T-helper 22 cell (primary cell): ENCODE measurements around the gene IGIP.

Source experiments
- DNase-seq: peaks from one replicate; pipeline ENCODE4 v3.0.0-alpha.2; 2020; ENCODE audit warnings: low read depth

IGIP gene

DNA sequence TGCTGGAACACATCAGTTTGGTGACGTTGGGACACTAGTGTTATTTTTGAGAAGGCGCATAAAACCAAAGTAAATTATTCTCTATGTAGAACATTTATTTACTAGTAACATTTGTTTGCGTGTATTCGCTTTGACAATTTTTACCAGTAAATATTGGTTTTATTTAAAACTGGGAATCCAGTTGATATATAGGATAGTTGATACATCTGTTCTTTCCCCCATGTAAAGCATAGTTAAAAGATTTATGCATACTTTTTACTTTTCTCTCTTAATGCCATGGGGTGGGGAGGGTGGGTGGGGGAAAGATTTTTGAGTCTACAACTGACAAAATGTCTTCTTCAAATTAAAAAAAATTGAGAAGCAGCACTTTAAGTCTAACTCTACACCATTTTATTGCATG, at the start of gene IGIP:
Gene IGIP, plus strand, starts transcription at position 301 of the 400 bp plus-strand sequence. CDS start 2,540 bp downstream, outside the sequence.
- no peak for DNase-seq

DNA sequence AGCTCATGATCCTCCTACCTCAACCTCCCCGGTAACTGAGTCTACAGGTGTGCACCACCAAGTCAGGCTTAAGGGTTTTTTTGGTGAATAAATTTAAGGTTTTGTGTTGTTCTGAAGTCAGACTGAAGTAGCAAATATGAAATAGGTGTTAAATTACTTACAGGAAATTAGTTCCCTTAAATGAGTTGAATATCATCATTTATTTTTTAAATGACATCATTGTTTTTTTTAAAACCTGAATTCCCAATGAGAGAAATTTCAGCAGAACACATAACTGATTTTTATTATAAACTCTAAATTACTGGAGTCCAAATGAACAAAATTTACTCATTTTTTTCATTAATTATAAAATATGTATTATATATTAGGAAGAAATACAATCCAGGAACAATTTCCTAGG, 49.6 kb upstream of the IGIP start:
- DNase-seq = no peak

DNA sequence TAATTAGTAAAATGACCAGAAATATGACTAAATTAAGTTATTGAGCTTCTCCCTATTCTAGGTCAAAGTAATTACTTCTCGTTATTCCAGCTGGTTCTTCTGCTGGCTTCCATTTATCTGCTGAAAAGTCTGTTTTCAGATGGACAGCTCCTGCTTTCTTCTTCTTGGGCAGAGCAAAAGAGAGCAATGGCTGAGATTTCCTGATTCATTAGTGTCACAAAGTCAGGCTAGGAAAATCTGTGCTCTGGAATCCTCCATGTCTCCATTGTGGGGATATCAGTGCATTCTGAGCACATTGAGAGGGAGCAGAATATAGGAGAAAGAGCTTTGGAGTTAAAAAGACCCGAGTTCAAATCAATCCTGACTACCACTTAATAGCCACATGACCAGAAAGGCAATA, 48.9 kb upstream of the IGIP start:
- DNase-seq = no peak

DNA sequence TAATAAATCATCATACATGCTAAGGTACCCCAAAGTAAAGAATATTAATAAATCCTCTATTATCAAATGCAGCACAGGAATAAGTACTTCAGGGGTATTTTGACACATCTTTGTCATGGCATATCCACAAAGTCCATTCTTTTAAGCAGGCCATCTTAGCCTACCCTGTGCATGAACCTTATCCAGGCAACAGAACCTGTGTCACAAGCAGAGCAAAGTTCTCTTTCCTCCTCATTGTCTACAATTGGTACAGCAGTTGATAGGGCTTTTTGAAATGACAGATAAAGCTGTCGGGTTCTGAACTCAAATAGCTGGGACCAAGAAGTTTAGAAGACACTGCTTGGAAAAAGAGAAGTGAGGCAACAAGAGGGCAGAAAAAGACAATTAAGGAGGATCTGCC, 42.6 kb upstream of the IGIP start:
- DNase-seq = no peak

DNA sequence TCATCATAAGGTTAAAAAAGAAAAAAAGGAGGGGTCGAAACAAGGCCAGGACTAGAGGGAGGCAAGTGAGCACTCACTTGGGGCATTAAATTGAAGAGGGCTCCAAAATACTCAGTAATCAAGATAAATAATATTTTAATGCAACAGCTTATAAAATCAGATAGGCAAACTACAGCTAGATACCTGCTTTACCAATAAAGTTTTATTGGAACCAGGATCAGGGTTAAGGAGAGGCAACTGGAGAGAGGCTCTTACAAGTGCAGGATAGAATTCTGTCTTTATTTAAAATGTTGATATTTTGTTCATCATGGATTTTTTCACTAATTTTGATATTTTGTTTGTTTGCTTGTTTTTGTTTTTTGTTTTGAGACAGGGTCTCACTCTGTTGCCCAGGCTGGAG, 42.1 kb upstream of the IGIP start:
- DNase-seq = no peak

DNA sequence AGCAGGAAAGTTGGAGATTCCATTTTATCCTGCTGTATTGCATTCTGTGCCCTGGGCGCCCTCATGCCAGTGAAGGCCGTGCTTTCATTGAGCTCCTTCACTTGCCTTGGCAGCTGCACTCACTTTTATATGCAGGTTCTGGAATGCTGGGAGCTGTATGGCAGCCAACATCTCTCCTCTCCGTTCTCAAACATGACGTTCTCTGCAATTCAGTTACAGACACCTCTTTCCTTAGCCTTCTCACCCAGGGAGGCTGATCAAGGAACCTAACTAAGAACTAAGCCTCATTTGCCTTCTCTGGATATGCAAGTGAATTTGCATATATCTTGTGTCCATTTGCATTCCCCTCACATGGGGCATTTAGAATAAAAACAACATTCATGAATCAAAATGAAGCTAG, 41.2 kb upstream of the IGIP start:
- DNase-seq = no peak

DNA sequence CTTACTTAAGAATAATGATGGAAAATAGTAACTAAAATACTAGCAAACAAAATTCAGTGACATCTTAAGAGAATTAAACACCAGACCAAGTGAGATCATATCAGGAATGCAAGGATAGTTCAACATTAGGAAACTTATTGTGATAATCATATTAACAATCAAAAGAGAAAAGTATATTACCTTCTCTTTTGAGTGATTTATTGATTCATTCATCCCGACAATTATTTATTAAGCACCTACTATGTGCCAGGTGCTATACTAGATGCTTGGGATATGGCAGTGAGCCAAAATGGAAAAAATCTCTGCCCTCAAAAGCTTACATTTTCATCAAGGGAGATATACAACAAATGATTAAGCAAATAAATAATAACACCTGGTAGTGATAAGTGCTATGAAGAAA, 35.5 kb upstream of the IGIP start:
- DNase-seq = no peak

DNA sequence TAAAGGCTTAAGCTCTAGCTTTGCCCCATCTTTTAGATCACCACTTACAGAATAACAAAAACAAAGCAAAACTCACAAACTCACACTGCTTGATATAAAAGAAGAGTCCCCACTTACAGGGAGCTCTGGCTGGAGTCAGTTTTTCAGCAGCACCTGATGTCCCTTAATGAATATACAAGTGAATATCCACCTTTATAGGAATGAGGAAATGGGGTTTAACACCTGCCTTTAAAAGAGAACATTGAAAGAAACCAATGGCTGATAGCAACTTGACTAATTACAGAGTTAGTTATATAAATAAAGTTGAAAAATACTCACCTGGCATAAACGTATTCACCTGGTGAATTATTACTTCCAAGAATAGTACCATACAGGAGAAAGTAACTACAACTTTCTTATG, 32.6 kb upstream of the IGIP start:
- DNase-seq = no peak

DNA sequence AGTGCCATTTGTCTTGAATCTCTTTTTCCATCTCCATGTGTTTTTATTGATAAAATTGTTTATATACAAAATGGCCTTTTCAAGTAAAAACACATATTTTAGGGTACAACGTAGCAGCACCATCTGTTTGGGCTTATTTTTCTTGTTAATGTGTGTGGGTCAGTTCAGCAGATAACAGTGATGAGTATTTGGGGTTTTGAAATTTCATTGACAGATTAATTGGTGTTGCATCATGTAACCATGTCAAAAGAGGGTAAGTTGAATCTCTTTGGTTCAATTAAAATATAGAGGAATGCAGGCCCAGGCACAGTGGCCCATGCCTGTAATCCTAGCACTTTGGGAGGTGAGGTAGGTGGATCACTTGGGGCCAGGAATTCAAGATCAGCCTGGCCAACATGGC, 31.9 kb upstream of the IGIP start:
- no peak for DNase-seq

DNA sequence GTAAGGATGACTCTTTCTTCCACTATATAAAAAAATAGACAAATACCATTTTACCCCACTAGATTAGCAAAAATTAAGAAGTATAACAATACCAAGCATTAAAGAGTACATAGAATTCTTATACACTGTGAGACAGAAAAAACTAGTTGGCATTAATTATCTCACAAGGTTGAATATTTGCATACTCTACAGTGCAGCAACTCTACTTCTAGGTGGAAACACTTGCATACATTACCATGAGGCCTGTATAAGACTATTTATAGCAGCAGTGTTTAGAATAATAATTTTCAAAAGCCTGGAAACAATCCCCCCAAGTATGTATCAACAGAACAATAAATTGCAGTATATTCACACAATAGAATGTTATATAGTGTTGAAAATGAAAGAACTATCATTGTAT, 30.8 kb upstream of the IGIP start:
- no peak for DNase-seq

DNA sequence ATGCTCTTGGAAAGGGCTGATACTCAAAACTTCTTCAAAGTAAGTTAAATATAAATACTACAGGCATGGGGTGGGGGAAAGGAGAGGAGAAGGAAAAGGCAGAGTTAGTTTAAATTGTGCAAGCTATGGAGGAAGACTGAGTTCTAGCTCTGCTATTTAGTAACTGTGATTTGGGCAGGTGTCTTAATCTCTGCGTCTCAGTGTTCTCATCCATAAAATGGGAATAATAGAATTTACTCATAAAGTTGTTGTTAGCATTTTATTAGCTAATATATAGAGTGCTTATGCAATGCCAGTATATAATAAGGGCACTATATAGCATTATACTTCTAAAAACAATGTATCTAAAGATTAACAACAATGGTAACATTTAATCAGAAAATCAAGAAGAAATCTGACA, 24.6 kb upstream of the IGIP start:
- no peak for DNase-seq

DNA sequence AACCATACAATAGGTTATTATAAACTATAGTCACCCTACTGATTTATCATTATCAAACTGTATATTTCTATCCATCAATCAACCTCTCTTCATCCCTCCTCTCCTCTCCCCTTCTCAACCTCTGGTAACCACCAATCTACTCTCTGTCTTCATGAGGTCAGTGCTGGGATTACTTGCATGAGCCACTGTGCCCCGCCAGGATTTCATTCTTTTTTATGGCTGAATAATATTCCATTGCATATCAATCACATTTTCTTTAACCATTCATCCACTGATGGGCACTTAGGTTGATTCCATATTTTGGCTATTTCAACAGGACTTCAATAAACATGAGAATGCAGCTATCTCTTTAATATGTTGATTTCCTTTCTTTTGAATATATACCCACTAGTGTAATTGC, 22.6 kb upstream of the IGIP start:
- no peak for DNase-seq

DNA sequence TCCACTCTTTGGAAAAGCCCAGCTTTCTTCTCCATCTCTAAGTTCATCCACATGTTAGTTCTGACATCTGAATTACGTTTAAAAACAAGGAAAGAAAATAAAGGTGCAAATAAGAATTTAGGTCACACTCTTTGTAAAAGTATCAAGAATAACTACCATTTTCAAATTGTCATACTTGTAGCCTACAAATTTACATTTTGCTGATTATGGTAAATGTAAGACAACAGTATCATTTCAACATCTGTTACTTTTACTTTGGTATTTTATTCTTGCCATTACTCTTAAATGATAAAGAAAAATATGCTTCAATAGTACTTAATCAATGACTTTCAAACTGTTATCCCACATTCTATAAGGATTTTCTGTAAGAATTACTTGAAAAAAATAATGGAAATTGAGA, 21.6 kb upstream of the IGIP start:
- no peak for DNase-seq

DNA sequence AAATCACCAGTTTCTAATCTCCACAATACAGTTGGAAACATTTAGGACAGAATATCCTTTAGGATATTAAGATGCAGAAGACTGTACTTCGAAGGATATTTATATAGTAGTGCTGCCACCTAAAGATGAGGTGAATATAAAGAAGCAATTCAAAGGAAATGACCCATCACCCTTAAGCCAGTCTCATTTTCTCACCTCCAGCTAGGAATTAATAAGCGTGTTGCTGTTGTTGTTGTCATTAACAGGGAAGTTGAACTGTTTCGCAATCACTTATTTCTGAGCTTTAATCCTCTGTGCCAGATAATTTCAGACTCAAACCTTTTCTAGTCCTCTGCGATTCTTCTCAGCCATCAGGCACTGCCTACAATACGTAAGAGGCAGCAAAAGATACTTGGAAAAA, 19.6 kb upstream of the IGIP start:
- no peak for DNase-seq

DNA sequence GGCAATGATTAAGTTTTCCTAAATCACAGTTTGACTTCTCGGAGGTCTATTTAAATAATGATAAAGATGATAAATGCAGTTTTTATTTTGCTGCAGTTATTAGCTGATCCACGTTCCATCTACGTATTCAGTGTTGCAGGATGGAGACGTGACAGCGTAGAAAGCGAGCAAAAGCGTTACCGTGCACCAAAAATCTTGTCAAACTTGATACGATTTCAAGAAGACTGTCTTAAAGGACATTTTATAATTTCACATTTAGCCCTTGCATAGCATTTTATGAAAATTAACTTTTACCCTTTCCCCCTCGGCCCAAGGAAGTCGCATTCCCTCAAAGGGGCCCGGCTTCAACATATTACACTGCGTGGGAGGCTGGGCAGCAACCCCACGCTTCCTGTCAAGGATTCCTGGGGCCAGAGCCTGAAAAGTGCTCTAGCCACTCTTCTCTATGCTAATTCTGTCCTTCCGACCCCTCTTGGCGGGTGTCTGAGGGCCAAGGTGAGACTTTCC, 18.9 kb upstream of the IGIP start:
- DNase-seq = no peak

DNA sequence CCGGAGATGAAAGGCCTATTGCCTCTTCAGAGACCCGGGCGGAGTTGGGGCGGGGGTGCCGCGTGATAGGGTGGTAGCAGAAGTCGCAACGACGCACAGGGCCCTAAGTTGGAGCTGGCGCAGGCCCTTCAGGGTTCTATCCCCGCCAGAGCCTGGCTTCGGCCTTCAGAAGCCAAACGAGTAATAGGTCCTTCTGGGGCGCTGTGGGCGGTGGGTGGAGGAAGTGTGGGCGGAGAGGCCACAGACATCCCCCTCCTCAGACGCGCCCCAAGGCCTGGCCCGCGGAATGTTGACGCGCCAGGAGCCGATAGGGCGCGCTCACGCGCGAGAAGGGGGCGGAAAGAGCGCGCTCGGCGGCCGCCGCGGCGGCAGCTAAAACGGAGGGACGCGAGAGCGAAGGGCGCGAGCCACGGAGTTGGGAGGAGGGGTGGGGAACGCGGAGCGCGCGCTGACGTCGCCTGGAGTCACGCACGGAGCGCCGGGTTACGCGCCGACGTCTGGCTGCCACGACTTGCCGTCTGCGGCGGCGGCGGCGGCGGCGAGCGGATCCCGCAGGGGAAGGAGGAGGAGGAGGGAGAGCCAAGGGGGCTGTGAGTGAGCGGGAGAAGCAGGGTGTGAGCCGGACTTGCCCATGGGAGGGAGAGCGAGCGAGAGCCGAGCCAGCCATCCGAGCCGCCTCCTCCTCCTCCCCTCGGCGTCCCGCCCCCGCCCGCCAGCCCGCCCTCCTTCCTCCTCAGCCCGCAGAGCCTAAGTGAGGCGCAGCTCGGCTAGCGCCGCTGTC, 18.2 kb upstream of the IGIP start:
- DNase-seq = peak; percentile 91

DNA sequence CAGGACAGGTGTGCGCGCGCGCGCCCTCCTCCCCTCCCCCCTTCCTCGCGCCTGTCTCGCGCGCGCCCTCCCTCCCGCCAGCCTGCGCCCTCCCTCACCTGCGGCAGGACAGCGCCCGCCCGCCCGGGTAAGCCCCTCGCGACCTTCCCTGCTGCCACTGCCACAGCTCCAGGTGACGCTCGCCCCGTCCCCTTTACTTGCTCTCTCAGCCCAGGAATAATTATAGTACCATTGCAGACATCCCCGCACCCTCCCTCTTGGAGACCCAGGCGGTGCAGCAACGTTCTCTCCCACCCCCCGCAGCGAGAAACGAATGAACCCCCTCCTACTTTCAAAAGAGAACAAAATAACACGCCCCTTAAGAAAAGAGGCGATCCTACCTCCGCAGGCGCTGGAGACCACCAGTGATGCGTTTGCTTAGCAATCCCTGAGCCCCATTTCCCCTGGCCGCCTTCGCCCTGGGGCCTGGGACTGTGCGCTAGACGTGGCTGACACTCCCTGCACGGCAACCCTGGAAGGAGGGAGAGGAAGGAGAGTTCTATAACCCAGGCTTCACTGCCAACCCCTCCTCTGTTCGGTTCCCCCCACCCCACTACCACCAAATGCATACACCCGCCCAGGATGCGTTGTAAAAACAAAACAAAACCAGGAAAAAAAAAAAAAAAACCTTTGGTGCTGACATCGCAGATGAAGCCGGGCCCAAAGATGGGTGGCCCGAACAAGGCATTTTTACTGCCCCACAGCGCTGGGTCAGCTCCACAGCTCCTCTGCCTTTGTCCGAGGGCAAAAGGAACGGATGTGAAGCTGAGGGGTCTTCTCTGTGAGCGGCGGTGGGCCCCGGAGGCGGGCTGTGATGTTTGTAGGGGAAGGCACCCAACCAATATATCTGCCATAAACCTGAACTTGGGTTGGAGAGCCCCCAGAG, 17.4 kb upstream of the IGIP start:
- no peak for DNase-seq

DNA sequence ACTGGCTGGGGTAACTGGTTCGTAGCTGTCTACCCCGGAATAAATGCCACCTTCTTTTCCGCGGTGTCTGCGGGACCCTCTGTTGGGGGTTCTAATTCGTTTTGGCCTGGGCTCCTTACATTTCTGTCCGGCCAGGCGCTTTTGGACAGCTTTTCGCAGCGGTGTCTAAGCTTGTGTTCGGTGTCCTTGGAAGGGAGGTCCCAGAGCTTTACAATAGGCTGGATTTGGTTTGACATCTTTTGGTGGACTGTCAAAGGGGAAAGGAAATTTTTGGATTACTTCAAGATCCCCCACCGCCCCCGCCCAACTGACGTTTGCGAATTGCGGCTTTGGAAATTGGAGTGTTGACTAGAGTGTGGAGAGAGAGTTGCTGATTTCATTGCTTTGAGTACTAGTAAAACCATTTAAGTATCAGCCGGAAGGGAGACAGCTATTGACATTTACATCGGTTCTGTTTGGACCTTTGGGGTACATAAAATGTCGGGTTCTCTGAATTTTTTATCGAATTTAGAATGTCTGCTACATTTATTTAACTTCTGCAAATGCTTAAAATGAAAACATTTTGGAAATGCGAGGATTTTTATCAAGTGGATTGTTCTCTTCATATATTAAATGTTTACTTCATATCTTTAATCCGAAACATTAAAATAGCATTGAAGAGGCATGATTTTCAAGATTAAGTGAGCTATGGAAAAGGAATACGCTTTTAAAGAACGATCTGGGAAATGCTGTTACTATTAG, 16.5 kb upstream of the IGIP start:
- no peak for DNase-seq

DNA sequence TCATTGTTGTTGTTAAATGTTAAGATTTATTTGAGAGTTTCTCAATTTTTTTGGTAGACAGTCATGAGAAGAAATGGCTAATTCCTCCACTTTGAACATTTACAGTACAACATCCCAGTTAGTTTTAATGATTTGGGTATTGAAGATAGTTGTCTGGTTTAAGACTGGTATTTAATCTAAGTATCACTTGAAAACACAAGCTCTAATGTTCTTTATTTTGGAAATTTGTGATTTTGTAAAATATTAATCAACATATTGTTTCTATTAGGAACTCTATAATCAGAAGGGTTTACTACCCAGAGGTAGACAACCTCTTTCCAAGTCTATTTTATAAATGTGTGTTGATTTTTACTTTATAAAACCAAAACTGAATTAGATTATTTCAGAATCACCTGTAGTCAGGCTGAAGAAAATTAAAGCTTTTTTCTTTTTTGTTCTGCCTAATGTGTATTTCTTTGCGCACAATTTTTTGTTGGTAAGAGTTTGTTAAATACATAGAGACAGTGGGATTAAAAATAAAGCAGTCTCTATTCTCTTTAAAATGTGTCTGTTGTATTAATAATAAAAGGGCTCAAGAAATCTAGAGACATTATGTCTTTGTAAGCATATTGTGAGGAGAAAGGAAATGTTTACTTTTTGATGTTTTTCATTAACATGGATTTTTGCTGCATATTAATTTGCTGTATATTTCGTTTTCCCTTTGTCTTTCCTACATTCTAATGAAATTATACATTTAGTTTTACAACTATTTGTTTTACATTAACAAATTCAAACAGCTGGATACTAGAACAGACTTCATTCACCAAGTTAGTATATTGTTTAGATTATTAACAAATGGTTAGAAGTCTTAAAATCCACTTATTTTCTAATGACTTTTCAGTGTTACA, 15.7 kb upstream of the IGIP start:
- DNase-seq = no peak

DNA sequence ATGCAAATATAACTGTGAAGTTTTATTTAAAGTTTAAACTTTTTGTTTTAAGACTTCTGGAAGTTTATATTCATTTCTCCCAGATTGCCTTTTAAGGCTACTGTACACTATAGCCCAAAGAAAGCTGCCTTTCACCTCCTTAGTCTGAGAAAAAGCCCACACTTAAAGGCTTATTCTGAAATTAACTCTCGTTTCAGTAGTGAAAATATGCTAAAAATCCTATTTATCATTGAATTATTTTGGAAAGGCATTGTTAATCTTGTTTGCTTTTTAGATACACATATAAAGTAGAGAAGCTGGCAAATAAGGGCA, 15.1 kb upstream of the IGIP start:
- no peak for DNase-seq

DNA sequence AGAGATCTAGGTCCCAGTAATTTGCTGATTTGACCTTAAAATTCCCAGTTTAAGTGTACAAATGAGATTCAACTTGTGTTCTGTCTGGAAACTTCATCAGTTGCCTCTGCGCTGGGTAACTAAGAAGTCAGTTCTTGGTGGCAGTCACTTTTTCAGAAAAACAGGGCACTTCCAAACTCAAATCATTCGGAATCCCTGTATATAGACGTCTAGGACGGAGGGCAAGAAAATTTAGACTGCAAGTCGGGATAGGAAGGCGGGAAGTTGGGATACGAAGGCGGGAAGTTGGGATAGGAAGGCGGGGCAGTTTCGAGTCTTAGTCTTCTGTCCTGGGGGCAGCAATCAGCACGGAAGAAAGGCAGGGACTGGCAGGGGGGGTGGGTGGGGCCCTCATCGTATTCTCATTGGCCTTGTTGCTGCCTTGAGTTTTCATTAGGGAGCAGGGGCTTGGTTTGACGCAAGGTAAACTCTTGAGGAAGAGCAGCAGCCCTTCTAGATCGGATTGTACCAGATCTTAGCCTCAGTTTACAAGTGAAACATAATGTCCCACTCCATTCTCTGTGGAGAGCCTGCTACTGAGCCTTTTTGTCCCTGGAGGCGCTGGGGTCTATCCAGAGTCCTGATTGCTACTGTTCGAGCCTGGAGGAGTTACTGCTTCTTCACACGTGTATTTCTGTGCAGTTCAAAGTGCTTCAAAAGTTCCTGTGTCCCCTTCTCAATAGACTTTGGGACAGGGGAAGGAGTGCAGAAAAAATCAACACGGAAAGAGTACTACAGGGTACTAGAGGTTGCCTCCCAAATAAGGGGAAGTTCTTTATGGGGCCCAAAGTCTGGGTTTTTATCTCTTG, 14.5 kb upstream of the IGIP start:
- no peak for DNase-seq
